Measurements from ENCODE around the gene PTPRK.

The PTPRK gene

DNA sequence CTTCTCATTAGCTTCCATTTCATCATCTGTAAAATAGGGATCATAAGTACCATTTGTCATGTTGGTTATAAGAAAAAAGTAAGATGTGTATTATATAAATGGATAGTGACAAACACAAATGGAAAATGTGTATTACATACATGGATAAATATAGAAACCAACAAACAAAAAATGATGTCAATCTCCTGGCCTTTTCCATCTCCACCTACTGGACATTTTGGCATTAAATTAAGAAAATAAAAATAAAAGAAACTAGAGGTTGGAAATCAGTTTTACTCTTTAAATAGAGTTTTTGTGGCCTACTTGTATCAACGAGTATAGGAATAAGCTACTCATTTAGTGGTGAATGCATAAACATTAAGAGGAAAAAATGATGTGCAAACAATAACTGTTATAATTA is 552.0 kb downstream of the PTPRK start:
- no peak for DNase-seq (ENCODE audit: low read depth, low spot score)

DNA sequence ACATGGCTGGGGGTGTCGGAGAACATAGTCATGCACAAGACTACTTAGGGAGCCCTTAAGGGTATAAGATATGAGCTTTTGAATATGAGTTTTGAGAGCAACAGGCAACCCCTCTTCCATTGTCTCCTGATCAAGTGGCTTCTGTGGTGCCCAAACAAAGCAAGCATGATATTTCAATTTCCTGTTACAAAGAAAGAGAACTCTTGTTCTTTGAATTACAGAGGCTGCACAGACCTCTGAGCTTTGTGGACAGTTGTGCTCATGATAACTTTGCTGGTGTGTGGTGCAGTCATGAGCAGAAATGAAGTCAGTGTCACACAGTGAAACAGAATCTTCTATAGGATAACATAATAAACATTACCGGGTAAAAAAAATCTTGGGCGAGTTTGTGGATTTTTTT is 552.7 kb downstream of the PTPRK start:
- DNase-seq (ENCODE audit: low read depth, low spot score): no peak

DNA sequence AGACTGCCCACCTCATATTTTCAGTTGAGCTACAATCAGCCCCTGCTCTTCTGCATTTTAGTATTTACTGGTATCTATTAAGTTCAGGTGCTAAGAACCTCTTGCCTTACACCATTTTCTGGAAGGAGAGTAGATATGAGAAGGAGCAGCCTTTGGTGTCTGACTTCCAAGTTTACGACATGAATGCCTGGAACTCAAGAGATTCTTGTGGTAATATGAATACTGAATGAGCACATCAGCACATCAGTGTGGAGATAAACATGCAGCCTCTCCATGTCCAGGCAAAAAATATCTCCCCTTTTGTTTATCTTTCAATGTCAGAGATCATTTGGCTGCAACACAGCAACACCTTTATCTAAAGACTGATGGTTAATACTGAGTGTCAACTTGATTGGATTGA is 553.8 kb downstream of the PTPRK start:
- no peak for DNase-seq (ENCODE audit: low read depth, low spot score)

DNA sequence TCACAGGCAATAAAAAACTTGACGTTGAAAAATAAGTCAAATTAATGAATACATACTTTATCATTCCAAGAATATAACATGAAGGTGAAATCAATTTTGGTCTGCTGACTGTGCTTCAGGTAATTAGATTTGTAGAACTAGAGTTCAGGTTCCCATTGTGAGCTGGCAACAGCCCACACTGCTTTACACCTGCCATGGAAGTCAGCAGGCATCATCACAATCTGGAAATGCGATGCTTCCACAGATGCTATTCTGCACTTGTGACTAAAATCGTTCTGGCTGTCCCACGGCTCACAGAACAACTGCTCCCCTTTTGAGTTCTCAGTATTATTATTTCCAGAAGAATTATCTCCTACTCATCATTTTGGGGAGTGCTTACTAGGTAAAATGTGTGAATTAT is 556.9 kb downstream of the PTPRK start:
- DNase-seq (ENCODE audit: low read depth, low spot score): no peak

DNA sequence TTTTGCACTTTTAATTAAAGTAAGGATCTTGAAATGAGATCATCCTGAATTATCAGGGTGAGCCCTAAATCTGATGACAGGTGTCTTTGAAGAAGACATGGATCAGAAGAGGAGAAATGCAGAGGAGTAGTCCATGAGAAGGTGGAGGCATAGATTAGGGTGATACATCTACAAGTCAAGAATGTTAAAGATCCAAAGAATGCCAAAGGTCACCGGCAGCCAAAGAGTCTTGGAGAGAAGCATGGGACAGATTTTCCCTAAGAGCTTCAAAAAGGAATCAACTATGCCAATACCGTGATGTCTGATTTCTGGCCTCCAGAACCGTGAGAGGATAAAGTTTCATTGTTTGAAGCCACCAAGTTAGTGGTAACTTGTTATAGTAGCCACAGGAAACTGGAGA is 560.5 kb downstream of the PTPRK start:
- no peak for DNase-seq (ENCODE audit: low read depth, low spot score)

DNA sequence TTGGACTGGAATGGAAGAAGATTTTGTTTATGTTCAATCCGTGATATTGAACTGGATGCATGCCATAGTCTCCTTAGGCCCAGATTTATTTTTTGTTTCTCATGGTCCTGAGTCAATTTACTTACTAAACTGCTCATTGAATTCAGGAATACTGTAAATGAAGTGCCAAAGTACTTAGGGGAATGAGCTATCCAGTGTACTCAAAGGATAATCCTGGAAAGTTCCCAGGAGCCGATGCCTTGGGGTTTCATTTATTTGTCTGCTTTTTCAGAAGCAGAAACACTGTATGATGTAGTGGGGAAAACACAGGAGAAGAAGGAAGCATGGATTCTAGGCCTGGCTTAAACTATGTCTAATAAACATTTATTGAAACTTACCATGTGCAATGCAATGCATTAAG is 563.4 kb downstream of the PTPRK start:
- no peak for DNase-seq (ENCODE audit: low read depth, low spot score)

DNA sequence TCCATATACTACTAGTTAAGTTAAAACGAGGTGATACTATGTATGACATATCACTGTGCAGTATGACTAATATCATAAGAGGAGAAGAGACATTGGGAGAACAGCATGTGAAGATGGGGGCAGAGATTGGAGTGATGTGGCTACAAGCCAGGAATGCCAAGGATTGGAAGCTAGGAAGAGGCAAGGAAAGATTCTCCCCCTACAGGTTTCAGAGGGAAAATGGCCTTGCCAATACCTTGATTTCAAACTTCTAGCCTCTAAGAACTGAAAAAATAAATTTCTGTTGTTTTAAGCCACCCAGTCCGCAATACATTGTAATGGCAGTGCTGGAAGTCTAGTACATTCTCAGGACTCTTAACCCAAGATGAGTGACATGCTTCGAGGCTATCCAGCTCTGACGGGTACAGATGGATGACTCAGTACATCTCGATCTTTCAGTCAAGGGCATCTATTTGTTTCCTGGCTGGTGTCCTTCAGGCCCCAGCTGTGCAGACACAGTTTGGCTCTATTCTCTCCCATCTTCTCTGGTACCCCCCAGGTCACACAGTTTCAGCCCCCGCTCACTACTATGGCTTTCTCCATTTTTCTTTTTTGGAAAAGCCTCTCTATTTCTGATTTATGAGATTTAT is 564.0 kb downstream of the PTPRK start:
- DNase-seq (ENCODE audit: low read depth, low spot score): no peak

DNA sequence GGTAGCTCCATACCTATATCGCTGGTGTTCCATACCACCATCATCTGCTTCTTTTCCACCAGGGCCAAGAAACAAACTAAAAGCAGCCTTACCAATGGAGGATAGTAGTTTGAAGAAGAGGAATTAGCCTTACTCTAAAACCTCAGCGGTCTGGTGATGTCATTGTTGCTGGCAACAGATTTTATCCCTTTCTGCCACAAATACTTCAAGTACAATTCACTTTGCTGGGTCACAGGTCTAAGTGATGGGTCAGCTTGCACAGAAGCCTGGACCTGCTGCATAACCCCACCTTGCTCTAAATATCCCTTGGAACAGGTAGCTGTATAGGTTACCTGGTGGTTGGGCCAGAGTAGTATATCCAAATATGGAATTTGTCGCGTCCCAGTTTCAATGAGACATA is 566.3 kb downstream of the PTPRK start:
- no peak for DNase-seq (ENCODE audit: low read depth, low spot score)

DNA sequence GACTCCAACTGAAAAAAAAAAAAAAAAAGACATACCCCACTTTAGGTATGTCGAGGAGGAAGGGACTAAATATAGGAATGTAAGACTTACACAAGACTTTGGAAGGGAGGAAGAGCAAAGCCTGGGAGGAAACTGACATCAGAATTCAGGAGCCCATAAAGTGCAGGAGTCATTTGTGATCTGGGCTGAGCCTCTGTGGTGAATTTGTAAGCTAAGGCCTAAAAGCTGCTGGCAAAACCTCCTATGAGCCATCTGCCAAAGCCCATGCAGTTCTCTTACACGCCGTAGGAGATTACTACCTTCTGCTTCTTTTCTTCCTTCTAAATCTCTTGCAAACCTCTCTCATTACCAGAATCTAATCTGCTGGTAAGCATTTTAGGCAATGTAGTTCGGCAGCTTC is 567.6 kb downstream of the PTPRK start:
- DNase-seq (ENCODE audit: low read depth, low spot score): no peak

DNA sequence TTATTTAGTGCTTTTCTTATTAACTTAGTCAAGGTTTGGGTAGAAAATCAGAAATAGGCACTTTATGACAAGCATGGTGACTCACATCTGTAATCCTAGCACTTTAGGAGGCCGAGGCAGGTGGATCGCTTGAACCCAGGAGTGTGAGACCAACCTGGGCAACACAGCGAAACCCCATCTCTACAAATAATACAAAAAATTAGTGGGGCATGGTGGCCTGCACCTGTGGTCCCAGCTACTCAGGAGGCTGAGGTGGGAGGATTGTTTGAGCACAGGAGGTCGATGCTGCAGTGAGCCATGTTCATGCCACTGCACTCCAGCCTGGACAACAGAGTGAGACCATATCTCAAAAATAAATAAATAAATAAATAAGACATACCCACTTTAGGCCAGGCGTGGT is 568.2 kb downstream of the PTPRK start:
- DNase-seq (ENCODE audit: low read depth, low spot score): no peak

DNA sequence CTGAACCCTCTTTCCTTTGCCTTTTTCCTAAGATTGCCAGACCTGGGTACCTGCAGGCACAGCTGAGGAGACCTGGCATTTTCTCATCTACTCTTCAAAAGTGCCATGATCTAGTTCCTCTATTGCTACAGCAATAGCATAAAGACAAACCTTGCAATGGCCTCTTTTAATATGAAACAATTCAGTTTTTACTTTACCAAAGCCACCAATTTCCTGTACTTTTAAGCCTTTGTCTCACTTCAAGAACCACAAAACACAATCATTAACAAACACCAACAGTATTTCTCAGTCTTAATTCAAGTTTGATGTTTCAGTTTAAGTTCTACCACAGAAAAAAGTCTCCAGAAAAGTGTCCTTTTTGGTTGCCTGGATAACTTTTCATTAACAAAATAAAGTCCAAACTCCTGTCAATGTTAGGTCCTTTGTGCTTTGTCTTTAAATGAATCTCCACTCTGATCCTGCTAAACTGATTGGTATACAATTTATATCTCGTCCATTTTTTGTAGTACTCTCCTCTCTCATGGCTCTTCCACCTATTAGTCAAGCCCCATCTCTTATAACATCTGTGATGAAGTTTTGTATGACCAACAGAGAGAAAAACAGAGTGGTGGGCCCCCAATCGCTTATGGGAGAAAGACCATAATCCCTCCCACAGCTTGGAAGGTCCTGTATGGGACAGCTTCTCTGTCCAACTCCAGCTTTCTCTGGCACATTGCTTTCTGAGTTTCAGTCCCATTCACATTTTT is 569.1 kb downstream of the PTPRK start:
- DNase-seq (ENCODE audit: low read depth, low spot score): no peak

DNA sequence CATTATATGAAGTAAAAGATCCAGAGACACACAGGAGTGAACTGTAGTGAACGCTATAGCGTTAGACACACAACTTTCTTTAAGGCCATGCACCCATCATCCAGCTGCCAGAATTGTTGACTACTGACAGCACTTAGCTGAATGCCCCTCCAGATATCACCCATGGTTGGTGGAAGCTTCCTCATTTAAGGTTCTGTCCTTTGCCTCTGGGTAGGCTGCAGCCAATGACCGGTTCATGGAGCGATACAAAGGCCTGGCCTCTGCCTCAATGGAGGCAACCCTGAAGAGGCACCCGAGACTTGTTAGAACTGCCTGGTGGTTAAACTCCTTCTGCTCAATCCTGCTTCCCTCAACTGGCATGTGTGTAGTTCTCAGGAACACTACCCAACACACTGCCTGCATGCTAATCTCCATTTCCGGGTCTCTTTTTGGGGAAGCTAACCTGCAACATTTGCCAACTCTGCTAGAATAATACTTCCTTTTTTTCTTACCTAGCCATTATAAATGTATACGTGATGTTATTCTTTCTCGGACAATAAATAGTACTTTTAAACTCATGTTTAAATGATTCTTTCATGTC is 569.7 kb downstream of the PTPRK start:
- no peak for DNase-seq (ENCODE audit: low read depth, low spot score)

DNA sequence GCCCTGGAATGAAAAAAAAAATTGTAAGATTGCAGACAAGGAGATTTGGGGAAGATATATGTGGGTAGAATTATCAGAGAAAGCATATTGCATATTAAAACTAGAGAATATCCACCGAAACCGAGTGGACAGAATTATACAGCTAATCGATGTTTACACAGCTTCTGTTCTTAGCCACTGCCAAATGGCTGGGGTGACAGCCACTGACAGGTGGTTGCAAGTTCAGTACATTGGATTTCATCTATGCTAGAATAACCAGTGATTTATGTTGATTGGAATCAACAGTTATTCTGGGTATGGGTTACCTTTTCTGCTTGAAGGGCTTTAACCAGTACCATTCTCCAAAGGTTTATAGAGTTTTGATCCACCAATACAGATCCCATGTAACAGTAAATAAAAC is 571.1 kb downstream of the PTPRK start:
- DNase-seq (ENCODE audit: low read depth, low spot score): no peak

DNA sequence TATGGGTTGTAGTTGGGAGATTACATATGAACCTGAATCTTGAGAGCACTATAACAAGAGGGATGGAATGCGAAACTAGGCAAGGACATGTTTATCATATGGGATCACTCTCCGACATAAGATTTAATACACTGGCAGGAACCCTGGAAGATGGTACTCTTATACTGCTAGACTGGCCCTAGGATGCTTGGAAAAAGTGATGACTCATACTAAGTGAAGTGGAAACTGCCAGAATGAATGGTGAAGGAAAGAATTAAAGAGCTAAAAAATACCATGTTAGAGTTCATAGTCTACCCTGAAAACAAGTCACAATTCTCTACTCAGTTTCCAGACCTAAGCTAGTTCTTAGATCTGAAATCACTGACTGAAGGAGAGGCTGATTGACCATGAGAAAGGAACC is 574.0 kb downstream of the PTPRK start:
- no peak for DNase-seq (ENCODE audit: low read depth, low spot score)

DNA sequence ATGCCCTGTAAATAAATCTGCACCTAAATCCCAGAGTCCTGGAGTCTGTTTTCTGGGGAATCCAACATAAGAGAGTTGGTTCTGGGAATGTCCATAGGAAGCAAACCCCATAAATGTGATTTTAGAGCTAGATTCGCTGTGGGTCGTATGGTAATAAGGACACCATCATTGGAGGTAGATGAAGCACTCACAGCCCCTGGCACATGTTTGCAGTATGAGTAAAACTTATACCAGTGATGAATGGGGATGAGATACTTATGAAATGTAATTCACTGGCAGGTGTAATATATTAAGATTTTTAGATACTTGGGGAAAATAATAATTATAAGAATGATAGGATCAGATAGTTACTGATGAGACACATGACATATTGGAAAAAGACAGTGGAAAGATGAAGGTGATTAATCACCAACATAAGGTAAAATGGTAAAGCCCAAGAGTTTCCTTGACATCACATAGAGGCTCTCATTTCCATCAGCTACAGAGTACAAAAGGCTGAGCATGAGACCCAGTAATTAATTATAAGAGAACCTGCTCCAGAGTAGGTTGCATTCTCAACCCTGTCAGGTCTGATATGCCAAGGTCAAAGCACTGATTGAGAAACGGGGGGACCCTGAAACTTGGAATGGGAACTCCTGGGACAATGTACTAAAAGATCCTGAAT is 574.8 kb downstream of the PTPRK start:
- DNase-seq (ENCODE audit: low read depth, low spot score): no peak

DNA sequence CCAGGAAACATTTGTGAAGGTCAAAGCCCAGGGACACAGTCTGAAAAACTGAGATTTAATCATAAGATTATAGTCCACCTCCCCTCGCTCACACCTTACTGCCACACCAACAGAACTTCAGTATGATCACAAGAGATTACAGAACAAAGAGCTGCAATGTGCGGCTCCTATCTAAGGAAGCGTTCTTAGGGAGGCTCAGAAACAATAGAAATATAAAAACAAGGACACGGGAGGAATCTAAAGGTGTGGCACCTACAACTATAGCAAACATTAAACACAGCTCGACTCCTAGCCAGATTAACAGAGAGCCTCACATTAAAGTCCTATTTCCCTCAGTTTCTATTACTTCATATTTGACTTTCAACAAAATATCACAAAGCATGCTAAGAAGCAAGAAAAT is 579.2 kb downstream of the PTPRK start:
- DNase-seq (ENCODE audit: low read depth, low spot score): no peak

DNA sequence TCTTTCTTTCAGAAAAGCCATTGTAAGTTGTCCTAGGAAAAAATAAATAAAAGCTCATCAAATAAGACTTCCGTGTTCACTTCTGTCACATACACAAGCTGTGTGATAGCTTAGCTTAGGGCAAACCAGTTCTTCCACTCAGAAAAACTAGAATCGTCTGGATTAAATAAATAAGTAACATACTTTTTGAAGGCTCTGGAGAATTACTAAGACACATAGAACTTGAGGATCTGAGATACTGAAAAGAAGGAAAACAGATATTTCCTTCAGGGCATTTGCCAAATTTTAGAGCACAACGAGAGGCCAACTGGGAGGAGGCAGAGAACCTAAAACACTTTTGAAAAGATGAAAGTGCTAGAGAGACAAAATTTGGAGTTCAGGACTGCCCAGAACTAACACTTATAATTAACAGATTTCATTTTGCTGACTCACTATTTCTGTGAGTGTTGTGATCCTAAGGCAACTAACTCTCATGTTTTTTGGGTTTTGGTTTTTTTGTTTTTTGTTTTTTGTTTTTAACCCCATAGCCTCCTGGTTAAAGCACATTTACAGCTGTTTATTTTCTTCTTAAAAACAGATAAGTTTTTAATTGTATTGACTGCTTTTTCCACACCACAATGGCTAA is 580.8 kb downstream of the PTPRK start:
- peak; percentile 12 for DNase-seq (ENCODE audit: low read depth, low spot score)

DNA sequence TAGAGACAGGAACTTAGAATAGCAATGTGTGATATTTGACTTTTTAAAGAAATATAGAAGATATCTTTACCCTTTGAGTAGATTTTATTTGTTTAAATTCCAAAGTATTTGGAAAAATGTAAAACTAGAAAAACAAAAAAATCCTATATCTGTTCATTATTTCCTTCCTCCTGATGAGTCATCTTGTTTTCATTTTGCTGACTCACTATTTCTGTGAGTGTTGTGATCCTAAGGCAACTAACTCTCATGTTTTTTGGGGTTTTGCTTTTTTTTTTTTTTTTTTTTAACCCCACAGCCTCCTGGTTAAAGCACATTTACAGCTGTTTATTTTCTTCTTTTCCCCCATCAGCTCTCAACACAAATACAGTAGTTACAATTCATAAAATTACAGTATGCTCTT is 581.7 kb downstream of the PTPRK start:
- no peak for DNase-seq (ENCODE audit: low read depth, low spot score)

DNA sequence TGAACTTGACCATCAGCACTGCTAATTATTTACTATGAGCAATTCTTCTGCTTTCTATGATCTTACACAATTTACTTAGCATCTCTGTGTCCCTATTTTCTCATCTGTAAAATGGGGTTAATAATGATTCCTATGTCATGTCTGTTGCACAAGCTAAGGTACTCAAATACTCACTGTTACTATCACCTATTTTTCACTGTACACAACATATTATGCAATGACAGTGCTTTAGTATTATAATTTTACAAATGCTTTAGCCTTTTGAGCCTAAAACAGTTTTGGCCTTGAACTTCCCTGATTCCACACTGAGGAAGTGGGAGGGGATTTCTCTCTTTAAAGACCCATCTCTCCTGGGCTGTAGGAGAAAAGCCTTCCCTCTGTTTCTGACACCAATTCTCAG is 582.7 kb downstream of the PTPRK start:
- no peak for DNase-seq (ENCODE audit: low read depth, low spot score)

DNA sequence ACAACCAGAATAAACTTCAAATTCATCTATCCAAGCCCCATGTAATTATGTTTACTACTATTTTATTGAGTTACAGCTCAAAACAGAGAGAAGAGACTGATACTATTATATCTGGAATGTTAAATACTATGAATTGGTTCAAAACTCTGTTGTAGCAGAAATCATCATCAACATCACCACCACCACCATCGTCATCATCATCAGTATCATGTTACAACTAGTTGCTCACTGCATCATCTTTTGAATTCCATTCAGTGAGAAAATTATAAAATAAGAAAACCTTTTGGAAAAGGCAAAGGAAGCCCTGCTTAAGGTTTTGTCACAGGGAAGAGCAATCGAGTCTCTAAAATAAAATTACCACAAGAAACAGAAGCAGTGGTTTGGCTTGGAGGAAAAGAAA is 583.3 kb downstream of the PTPRK start:
- DNase-seq (ENCODE audit: low read depth, low spot score): no peak

DNA sequence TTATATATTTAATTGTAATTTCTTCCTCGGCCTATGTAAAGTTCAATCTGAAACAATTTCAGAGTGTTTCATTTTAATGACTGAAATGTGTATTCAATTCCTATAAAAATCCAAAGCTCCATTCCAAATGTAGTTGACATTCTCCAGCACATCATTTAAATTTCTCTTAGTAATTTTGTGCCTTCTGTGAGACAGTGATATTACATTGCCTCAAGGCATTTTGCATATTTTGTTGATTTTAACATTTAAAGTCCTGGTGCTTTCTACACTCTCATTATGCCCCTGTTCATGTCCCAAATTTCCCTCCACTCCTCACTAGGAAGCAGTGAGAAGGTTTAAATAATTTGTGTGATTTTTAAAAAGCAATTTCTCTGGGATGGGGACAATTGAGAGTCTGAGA is 585.4 kb downstream of the PTPRK start:
- no peak for DNase-seq (ENCODE audit: low read depth, low spot score)

Measured in smooth muscle cell of the brain vasculature (primary cell).